HEK293T (cell line): ENCODE results near the gene EFR3B.

ENCODE experiments used
- CTCF ChIA-PET: fragments of 350-600 bp; formaldehyde crosslinking; extraction: SDS; loops from one replicate; lab custom pipeline; 2021; ENCODE audit warnings: antibody characterized with exemption, inconsistent platforms; lab: Yijun Ruan, JAX
- POLR2A ChIA-PET: fragments of 350-600 bp; formaldehyde crosslinking; extraction: SDS; loops from one replicate; lab custom pipeline; 2020; ENCODE audit warnings: antibody characterized with exemption, inconsistent platforms; lab: Yijun Ruan, JAX
- DNase-seq: peaks from one replicate; pipeline ENCODE4 v3.0.0; 2012; ENCODE audit warnings: mixed read lengths; ENCODE audit errors: extremely low spot score
- ARNT ChIP-seq: fragments of 450-650 bp; IDR thresholded peaks from 2 replicates; pipeline ENCODE4 v1.6.1; 2017; ENCODE audit warnings: mild to moderate bottlenecking
- BHLHE40 ChIP-seq: fragments of 450-650 bp; IDR thresholded peaks from 2 replicates; pipeline ENCODE4 v1.6.1; 2016; ENCODE audit warnings: mild to moderate bottlenecking, moderate library complexity, borderline replicate concordance
- CTBP1 ChIP-seq: fragments of 450-650 bp; IDR thresholded peaks from 2 replicates; pipeline ENCODE4 v1.6.1; 2016; ENCODE audit warnings: borderline replicate concordance
- ELF4 ChIP-seq: fragments of 450-650 bp; IDR thresholded peaks from 2 replicates; pipeline ENCODE4 v1.6.1; 2017; ENCODE audit warnings: antibody characterized with exemption
- FOXA1 ChIP-seq: fragments of 450-650 bp; IDR thresholded peaks from 2 replicates; pipeline ENCODE4 v1.6.1; 2016; ENCODE audit warnings: mild to moderate bottlenecking
- FOXK2 ChIP-seq: fragments of 450-650 bp; IDR thresholded peaks from 2 replicates; pipeline ENCODE4 v1.6.1; 2016; ENCODE audit warnings: mild to moderate bottlenecking
- FOXM1 ChIP-seq: fragments of 450-650 bp; IDR thresholded peaks from 2 replicates; pipeline ENCODE4 v1.6.1; 2017; ENCODE audit warnings: mild to moderate bottlenecking, borderline replicate concordance
- HDGF ChIP-seq: fragments of 450-650 bp; IDR thresholded peaks from 2 replicates; pipeline ENCODE4 v1.6.1; 2017; ENCODE audit warnings: antibody characterized with exemption, borderline replicate concordance
- L3MBTL2 ChIP-seq: fragments of 450-650 bp; conservative IDR thresholded peaks from 2 replicates; pipeline ENCODE4 v1.6.1; 2016; ENCODE audit warnings: mild to moderate bottlenecking
- LEF1 ChIP-seq: fragments of 450-650 bp; IDR thresholded peaks from 2 replicates; pipeline ENCODE4 v1.6.1; 2017; ENCODE audit warnings: mild to moderate bottlenecking, borderline replicate concordance
- NFRKB ChIP-seq: fragments of 450-650 bp; IDR thresholded peaks from 2 replicates; pipeline ENCODE4 v1.6.1; 2016; ENCODE audit warnings: mild to moderate bottlenecking, moderate library complexity
- SP1 ChIP-seq: fragments of 450-650 bp; IDR thresholded peaks from 2 replicates; pipeline ENCODE4 v1.6.1; 2017
- SUZ12 ChIP-seq: fragments of 450-650 bp; IDR thresholded peaks from 2 replicates; pipeline ENCODE4 v1.6.1; 2016; ENCODE audit warnings: mild to moderate bottlenecking
- TARDBP ChIP-seq: fragments of 450-650 bp; IDR thresholded peaks from 2 replicates; pipeline ENCODE4 v1.6.1; 2016
- ZNF384 ChIP-seq: fragments of 450-650 bp; IDR thresholded peaks from 2 replicates; pipeline ENCODE4 v1.6.1; 2016
- TF ChIP-seq, protein P1 (sequence below): fragments of 450-650 bp; IDR thresholded peaks from 2 replicates; pipeline ENCODE4 v1.6.1; 2016

EFR3B gene

DNA sequence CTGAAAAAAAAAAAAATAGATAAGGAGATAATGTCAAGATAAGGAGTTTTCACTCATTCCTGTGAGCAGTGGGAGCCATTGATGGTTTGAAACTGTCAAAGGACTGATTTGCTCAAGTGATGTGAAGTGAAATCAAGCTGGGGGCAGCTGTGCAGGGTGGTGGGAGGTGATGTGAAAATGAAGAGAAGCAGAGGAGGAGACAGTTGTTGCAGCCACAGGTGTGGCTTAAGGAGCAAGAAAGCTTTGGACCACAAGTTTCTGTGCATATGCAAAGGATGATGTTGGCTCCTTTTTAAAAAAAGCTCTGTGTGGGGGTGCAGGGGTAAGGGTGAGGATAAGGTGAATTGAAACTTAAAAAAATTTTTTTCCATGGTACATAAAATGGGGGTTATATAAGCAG, 8.3 kb downstream of the EFR3B start:
- no peak for DNase-seq
- CTCF ChIA-PET = interaction anchor here (0.6 to 0.9 kb wide), 2 partner anchors 74 to 81 kb away, joined by 3 to 4 read pairs; no protein-coding TSS in a partner anchor
- POLR2A ChIA-PET = interaction anchor here (1.0 kb wide), 1 partner anchor 18 kb away, joined by 3 read pairs; no protein-coding TSS in a partner anchor
- TF ChIP-seq L3MBTL2 = no peak

DNA sequence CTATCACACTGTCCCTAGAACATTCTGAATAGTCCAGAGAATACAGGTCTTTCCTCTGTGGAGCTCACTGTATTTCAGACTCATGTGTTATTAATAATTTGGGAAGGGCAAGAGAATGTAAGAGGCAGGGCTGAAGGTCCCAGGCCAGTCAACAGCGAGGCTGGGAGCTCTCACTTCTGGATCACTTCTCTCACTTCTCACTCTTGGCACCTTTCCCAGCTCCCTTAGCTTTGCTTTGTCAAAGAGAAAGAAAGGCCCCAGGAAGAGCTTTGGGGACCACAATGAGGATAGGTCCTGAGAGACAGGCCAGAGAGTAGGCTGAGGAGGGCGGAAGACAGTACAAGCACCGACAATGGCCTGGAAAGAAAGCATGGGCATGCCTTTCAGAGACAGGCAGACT, 11.2 kb downstream of the EFR3B start:
- TF ChIP-seq LEF1 (no peak), SP1 (no peak), FOXM1 (no peak), L3MBTL2 (no peak), CTBP1 (no peak), NFRKB (no peak)
- ChIA-PET POLR2A (no interaction called here), CTCF (interaction anchor here (1.2 kb wide), 1 partner anchor 78 kb away, joined by 4 read pairs; no protein-coding TSS in a partner anchor)
- no peak for DNase-seq

DNA sequence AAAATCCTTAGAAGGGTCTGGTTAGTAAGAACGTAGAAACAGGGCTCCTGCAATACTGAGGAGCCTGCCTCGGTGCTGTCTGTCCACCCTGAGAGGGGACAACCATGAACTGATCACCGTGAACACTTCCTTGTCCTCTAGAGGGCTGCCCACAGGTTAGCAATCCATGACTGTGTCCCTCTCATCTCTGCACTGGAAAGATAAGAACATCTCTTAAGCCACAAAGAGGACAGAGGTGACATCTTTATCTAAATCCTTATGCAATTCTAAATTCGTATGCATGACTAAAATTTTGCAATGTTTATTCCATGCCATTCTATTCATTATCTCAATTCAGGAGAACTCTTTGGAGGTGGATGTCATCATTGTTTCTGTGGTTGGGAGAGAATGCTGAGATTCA, 12.8 kb downstream of the EFR3B start:
- TF ChIP-seq FOXK2 (no peak), TARDBP (no peak), BHLHE40 (no peak), L3MBTL2 (no peak), LEF1 (no peak), ZNF384 (no peak), FOXM1 (no peak)
- ChIA-PET CTCF (interaction anchor here (0.6 kb wide), 1 partner anchor 13 kb away, joined by 6 read pairs; no protein-coding TSS in a partner anchor), POLR2A (no interaction called here)
- no peak for DNase-seq

DNA sequence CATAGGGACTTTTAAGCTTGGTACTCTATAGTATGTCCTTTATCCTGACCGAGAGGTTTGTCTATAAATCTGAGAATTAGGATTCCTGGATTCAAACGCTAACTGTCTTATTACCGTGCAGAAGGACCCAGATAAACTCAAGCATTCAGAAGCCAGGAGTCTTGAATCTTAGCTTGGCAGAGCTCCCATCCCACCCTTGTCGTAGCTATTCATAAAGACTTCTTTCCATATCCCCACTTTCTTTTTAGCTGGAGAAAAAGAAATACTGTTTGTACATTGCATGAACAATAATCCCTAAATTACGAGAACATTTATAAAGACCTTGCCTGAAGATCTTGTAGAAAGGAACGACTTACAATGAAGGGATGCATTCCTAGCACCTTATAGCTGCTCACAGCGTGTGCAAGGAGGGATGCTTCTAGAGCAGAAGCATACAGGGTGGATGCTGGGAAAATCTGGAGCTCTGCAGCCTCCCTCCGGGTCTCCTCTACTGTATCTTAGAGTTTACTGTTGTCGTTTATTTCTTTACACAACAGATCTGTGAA, 13.6 kb downstream of the EFR3B start:
- ChIA-PET CTCF (interaction anchor here (0.6 kb wide), 1 partner anchor 14 kb away, joined by 6 read pairs; no protein-coding TSS in a partner anchor), POLR2A (no interaction called here)
- TF ChIP-seq ZNF384 = no peak
- no peak for TF ChIP-seq L3MBTL2
- TF ChIP-seq BHLHE40 = no peak
- TF ChIP-seq SP1 = no peak
- no peak for TF ChIP-seq SUZ12
- TF ChIP-seq FOXK2 = no peak
- no peak for TF ChIP-seq NFRKB
- TF ChIP-seq LEF1 = no peak
- TF ChIP-seq TARDBP = no peak
- no peak for TF ChIP-seq FOXA1
- no peak for TF ChIP-seq HDGF
- no peak for TF ChIP-seq CTBP1
- no peak for TF ChIP-seq FOXM1
- TF ChIP-seq, protein P1, sequence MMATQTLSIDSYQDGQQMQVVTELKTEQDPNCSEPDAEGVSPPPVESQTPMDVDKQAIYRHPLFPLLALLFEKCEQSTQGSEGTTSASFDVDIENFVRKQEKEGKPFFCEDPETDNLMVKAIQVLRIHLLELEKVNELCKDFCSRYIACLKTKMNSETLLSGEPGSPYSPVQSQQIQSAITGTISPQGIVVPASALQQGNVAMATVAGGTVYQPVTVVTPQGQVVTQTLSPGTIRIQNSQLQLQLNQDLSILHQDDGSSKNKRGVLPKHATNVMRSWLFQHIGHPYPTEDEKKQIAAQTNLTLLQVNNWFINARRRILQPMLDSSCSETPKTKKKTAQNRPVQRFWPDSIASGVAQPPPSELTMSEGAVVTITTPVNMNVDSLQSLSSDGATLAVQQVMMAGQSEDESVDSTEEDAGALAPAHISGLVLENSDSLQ = no peak
- no peak for DNase-seq

DNA sequence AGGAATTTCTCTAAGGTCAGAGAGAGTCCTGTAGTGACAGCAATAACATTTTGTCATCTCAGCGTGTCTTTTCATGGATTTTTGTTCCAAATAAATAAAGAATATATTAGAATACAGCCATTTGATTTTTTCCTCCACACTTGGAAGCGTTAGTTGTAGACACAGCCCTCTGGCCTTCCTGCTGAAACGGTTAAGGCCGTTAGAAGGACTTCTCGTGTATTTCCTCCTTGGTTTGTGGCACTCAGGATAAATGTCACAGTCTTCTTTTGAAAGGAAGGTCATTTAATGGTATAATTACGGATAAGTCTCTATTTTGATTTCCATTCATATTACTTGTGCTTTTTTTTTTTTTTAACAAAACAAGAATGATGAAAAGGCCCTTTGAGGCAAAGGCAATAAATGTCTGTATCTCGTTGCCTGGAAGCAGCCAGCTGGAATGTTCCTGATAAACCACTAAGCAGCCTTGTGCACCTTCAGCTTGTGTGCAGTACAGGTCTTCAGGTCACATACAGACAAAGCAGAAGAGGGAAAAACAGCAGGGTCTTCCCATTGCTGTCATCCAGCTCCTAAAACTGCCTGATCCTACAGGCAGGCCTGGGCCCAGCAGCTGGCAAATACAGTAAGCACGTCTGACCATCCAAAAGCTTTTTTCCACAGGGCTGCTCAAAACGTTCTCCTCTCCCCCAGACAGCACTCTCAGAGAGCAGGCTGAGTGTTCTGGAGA, 14.4 kb downstream of the EFR3B start:
- DNase-seq = no peak
- no peak for TF ChIP-seq ZNF384
- no peak for TF ChIP-seq ELF4
- no peak for TF ChIP-seq FOXM1
- no peak for TF ChIP-seq HDGF
- TF ChIP-seq, protein P1 = no peak
- no peak for TF ChIP-seq ARNT
- POLR2A ChIA-PET = no interaction called here
- CTCF ChIA-PET = interaction anchor here (0.6 kb wide), 1 partner anchor 43 kb away, joined by 3 read pairs; no protein-coding TSS in a partner anchor

DNA sequence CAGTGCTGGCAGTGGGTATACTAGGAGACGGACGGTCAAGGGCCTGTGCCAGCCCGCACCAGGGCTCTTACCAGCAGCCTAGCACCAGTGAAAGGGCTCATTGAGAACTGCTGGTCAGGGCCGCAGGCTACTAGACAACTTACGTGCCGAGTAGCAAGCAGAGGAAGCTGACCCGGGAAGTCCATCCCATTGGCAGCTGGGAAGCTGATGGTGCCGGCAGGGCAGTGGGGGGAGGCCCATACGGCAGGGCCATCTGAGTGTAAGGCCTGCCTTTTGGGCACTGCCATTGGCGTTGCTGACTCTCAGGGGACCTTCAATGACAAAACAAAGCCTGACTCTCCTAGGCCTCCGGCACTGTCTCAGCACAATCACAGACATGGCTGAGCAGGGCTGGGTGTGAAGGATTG, 20.6 kb downstream of the EFR3B start:
- no peak for DNase-seq
- no peak for TF ChIP-seq SP1
- TF ChIP-seq ELF4 = no peak
- no peak for TF ChIP-seq LEF1
- no peak for TF ChIP-seq ARNT
- TF ChIP-seq FOXA1 = no peak
- TF ChIP-seq FOXK2 = no peak
- ChIA-PET CTCF (no interaction called here), POLR2A (no interaction called here)

DNA sequence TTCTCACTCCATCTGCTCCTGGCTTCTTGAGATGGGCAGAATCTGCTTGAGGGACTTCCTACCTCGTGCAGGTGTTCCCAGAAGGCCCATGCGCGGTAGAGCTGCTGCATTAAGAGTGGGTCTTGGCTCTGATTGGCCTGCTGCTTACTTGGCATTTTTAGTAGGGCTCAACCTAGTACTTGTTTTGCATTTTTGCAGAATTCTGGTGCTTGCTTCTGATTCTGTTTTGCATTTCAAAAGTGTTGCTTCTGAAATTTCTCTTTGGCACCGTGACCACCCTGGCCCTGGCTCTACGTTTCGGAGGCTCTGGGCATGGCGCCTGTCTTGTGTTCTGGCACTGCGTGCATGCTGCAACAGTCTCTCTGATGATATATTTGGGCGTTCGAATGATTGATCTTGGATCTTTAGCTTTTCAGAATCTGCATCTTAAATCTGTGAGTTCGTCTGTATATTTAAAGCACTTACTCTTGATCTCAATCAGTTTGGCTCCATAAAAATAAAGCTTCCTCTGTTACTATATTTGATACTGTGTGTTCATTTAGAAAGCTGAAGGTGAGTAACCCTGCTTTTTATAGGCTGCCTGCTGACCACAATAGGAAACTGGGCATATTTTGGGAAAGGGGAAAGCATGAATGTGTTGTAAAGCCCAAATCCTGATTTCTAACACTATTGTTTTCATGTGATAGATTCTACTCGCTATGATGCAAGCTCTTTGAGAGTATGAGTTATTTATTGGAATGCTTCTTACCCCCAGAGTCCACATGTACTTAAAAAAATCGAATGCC, 22.2 kb downstream of the EFR3B start:
- DNase-seq = no peak
- TF ChIP-seq FOXM1 (no peak), BHLHE40 (no peak), L3MBTL2 (no peak)
- POLR2A ChIA-PET = no interaction called here
- CTCF ChIA-PET = no interaction called here
